ENCODE results near the gene DCBLD1. TPM values are rescaled to one million over a fixed set of nuclear protein-coding genes. Genes with fewer than 3 reads are reported as not detected.
A peak's percentile ranks its signal among the peaks of the same experiment; 100 is the strongest.

Gene DCBLD1
- total RNA-seq, 1 experiment from 2014 or later, result 1.5 TPM

- Histone ChIP-seq H3K4me1 (ENCODE audit: insufficient read depth, low read length, poor library complexity, severe bottlenecking) (no peaks in the 10 kb centered on the region), H3K36me3 (ENCODE audit: insufficient read depth, low read length, poor library complexity, severe bottlenecking) (no peaks in the 10 kb centered on the region), H3K27ac (ENCODE audit: low read depth, low read length, poor library complexity, severe bottlenecking) (no peak overlapping the region), H3K9me3 (ENCODE audit: low read depth, low read length, poor library complexity, severe bottlenecking) (no peaks in the 10 kb centered on the region), H3K27me3 (replicated peaks; ENCODE audit: insufficient read depth, low read depth, low read length, poor library complexity) (peaks cover 44% of the 10 kb centered on the region), H3K4me3 (ENCODE audit: low read depth, low read length, poor library complexity, severe bottlenecking) (no peak overlapping the region)
- no peak for DNase-seq (ENCODE audit: low spot score)
- TF ChIP-seq EZH2 (IDR thresholded peaks at IDR 0.05; ENCODE audit: borderline replicate concordance, low read depth, low read length, poor library complexity, severe bottlenecking) (no peak), CTCF (conservative IDR thresholded peaks at IDR 0.05; ENCODE audit: low read depth, low read length) (no peak)
- BruUV-seq (replicated peaks), result no TSS peak
- ChIA-PET POLR2A (ENCODE audit: low non-redundant PET) (no interaction called here), CTCF (no interaction called here)
- intact Hi-C loops (cut with micrococcal nuclease; ENCODE audit: unreplicated experiment), result no loop called here
Measured at GRCh38 chr6:117478853-117479231, 3.6 kb upstream of the DCBLD1 start.

- intact Hi-C loops (cut with micrococcal nuclease; ENCODE audit: unreplicated experiment), result no loop called here
- POLR2A ChIA-PET (ENCODE audit: low non-redundant PET), result no interaction called here
Measured at GRCh38 chr6:117480651-117481050, 1.8 kb upstream of the DCBLD1 start.

GRCh38 chr6:117481278-117481925, 1.1 kb upstream of the DCBLD1 start:
- no peaks in the 10 kb centered on the region for H3K9me3 ChIP-seq (ENCODE audit: low read depth, low read length, poor library complexity, severe bottlenecking)
- H3K4me1 ChIP-seq (ENCODE audit: insufficient read depth, low read length, poor library complexity, severe bottlenecking), result no peaks in the 10 kb centered on the region
- TF ChIP-seq EZH2 (IDR thresholded peaks at IDR 0.05; ENCODE audit: borderline replicate concordance, low read depth, low read length, poor library complexity, severe bottlenecking) (no peak), CTCF (conservative IDR thresholded peaks at IDR 0.05; ENCODE audit: low read depth, low read length) (no peak)
- POLR2A ChIA-PET (ENCODE audit: low non-redundant PET), result no interaction called here
- peak; percentile 5 for DNase-seq (ENCODE audit: low spot score)
- H3K4me3 ChIP-seq (ENCODE audit: low read depth, low read length, poor library complexity, severe bottlenecking), result no peak overlapping the region
- no TSS peak for BruUV-seq (replicated peaks)
- H3K27ac ChIP-seq (ENCODE audit: low read depth, low read length, poor library complexity, severe bottlenecking), result no peak overlapping the region
- peaks cover 62% of the 10 kb centered on the region for H3K27me3 ChIP-seq (replicated peaks; ENCODE audit: insufficient read depth, low read depth, low read length, poor library complexity)
- no peaks in the 10 kb centered on the region for H3K36me3 ChIP-seq (ENCODE audit: insufficient read depth, low read length, poor library complexity, severe bottlenecking)
- intact Hi-C loops (cut with micrococcal nuclease; ENCODE audit: unreplicated experiment), result no loop called here
- CTCF ChIA-PET, result interaction anchor here (0.6 kb wide), 1 partner anchor 668 kb away, joined by 3 read pairs; no protein-coding TSS in a partner anchor

More at GRCh38 chr6:117480651-117481050, 1.8 kb upstream of the DCBLD1 start:
- CTCF ChIA-PET, result no interaction called here
- BruUV-seq (replicated peaks), result no TSS peak
- no peak for DNase-seq (ENCODE audit: low spot score)
- H3K4me3 ChIP-seq (ENCODE audit: low read depth, low read length, poor library complexity, severe bottlenecking), result no peak overlapping the region
- H3K27me3 ChIP-seq (replicated peaks; ENCODE audit: insufficient read depth, low read depth, low read length, poor library complexity), result peaks cover 56% of the 10 kb centered on the region
- no peaks in the 10 kb centered on the region for H3K4me1 ChIP-seq (ENCODE audit: insufficient read depth, low read length, poor library complexity, severe bottlenecking)
- no peak for TF ChIP-seq EZH2 (IDR thresholded peaks at IDR 0.05; ENCODE audit: borderline replicate concordance, low read depth, low read length, poor library complexity, severe bottlenecking)
- no peak for TF ChIP-seq CTCF (conservative IDR thresholded peaks at IDR 0.05; ENCODE audit: low read depth, low read length)
- H3K9me3 ChIP-seq (ENCODE audit: low read depth, low read length, poor library complexity, severe bottlenecking), result no peaks in the 10 kb centered on the region
- H3K36me3 ChIP-seq (ENCODE audit: insufficient read depth, low read length, poor library complexity, severe bottlenecking), result no peaks in the 10 kb centered on the region
- no peak overlapping the region for H3K27ac ChIP-seq (ENCODE audit: low read depth, low read length, poor library complexity, severe bottlenecking)

Measured in A673 (cell line).